EL (cell line): ENCODE results near the gene VWC2L.

Experiments
- DNase-seq: peaks from one replicate; pipeline ENCODE4 v3.0.0-alpha.2; 2016

Gene VWC2L

DNA sequence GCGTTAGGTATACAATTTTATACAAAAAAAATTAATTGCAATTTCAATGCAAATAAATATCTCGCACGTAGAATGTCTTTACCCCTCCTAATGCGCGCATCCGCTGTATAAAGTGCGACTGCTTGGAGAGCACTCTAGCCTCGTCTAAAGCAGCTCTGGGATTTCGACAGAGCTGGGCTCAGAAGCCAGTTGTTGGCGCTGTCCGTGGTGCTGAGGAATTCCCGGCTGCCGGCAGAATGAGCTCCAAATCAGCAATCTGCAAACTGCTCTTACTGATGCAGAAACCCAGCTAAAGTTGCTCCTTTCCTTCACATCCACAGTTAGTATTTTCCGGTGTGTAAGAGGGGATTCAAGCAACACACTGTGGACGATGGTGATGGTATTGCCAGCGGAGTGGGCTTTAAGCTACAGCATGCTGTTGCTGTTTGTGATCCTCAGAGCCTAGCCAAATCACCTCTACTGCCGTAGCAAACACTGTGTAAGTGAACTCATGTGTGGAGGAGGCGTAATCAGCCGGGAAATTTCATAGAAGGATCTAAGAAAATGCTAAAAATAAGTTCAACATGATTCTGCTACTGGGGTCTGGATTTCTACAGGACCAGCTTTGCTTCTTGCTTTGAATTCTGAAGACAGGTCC lies at the start of gene VWC2L:
VWC2L (plus strand) TSS at position 137 of the 637 bp plus-strand sequence. CDS start 3,140 bp downstream, outside the sequence.
- peak; percentile 80 for DNase-seq

DNA sequence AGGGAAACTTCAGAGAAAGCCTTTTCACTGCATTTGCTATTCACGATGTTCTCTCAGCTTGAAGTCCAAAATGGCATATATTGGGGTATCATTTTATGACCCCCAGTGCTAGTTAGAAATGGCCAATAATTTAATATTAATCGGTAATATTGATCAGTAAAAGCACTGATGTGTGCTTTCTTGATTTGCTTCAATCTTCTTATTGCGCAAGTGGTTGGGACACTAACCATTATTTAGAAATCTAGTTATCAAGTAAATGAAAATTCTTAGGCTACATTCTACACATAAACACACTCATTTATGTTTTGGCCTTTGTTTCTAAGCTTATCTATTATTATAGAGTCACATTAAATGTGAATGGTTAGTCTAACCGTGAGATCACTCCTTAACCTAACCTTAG lies 49.7 kb upstream of the VWC2L start:
- DNase-seq = no peak

DNA sequence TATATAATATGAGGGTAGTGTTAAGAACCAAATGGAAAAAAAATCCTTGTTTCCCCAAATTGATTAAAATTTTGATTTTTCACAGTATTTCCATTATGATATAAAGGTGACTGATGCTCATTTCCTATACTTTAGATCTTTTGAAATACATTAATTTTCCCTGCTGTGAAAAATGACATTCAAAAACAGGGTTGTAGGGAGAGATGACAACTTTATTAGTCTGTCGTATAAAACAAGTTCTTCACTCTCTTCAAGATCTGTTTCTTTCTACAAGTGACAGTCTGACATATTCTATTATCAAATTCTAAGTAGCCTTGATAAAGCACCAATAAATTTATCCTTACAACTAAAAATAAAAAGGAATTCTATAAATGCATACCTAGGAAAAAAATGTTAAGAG lies 45.3 kb upstream of the VWC2L start:
- DNase-seq = no peak

DNA sequence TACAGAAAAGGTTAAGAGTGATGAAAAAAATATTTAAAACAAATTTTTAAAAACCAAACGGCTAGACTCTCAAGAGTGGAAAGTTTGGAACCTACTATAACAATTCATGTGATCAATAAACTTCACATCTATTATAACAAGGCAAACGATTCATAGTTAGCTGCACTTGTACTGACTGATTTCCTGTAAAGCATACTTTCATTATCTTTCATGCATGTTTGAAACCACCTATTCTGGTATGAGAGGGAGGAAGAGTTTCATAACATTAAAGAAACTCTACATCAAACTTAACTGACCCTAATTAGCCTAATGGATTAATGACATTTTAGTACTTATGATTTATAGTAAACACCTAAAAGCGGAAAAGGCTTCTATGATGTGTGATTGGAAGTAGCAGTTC lies 43.7 kb upstream of the VWC2L start:
- no peak for DNase-seq

DNA sequence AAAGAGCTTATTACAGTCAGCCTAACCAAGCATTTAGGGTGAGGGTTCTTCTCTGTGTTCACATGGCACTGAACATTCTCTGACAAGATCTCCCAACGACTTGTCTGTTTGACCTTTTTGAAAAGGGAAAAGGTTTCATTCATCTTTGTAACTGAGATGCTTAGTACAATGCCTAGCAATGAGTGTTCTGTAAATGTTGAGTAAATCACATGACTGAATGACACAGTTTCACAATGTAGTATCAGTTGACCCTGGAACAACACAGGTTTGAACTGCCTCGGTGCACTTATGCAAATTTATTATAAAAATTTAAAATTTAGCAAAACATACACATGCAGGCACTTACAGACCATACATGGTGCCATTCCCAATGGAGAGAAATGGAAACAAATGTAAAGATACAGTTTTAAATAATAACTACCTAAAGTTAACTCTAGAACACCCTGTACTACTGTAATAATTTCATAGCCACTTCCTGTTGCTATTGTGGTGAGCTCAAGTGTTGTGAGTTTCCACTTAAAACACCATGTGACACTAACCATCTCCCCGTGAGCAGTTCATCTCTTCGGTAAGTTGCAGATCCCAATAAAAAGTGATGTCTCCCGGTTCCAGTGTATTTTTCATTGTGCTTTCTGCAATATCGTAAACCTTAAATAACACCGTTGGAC lies 34.1 kb upstream of the VWC2L start:
- no peak for DNase-seq

DNA sequence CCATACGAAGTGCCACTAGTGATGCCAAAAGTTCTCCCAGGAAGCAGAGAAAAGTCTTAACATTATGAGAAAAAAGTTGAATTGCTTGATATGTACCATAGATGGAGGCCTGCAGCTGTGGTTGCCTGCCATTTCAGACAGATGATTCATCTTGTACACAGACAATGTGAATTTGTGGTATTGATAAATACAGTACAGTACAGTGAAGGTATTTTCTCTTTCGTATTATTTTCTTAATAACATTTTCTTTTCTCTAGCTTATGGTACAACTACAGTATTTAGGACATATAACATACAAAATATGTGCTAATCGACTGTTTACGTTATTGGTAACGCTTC lies 33.6 kb upstream of the VWC2L start:
- peak; percentile 59 for DNase-seq

GRCh38 chr2:214378455-214379103 lies 32.3 kb upstream of the VWC2L start:
- no peak for DNase-seq

DNA sequence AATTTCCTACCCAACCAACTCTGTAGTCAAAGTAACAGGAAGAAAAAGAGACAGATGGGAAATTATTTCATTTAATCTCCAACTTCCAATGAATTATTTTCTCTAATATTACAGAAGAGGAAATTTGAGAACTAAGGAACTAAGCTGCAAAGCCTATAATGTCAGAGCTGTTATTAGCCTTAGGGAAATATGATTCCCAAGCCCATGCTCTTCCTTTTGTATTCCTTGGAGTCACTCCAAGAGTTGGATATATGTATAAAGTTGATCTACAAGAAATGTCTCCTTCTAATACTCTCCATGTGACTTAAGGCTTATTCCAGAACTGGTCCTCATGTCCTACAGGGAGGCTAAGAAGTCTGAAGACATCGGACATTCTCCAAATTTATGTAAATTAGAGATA lies 31.6 kb upstream of the VWC2L start:
- peak; percentile 7 for DNase-seq

DNA sequence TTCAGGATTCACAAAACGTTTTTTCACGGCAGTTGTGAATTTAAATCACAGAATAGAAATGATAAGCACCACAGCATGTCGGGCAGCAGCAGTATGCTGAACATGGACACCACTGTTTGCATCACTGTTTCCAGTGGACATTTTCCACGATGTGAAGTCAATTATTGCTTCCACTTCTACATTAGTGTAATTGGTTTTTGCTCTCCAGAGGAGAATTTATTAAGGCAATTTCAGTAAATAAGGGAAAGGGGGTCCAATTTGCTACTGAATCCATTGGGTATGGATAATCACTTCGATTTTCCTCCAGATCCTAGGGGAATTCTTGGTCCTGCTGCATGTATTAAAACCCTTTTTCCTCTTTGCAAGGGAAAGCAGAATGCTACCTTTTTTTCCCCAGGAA lies 30.2 kb upstream of the VWC2L start:
- DNase-seq = no peak

- DNase-seq = no peak
Measured at GRCh38 chr2:214382229-214382628, 28.6 kb upstream of the VWC2L start.

DNA sequence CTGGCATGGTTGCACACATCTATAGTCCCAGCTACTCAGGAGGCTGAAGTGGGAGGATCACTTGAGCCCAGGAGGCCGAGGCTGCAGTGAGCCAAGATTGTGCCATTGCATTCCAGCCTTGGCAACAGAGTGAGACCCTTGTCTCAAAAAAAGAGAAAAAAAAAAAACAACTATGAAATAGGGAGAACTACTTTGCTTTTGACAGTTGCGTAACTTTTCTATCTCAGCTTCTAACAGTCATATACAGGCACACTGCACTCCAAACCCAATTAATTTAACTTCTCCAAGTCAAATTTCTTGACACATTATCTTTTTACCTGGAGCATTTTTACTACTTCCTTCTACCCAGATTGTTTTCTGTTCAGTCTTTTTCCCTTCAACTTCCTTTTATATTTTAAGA lies 24.1 kb upstream of the VWC2L start:
- DNase-seq = no peak

DNA sequence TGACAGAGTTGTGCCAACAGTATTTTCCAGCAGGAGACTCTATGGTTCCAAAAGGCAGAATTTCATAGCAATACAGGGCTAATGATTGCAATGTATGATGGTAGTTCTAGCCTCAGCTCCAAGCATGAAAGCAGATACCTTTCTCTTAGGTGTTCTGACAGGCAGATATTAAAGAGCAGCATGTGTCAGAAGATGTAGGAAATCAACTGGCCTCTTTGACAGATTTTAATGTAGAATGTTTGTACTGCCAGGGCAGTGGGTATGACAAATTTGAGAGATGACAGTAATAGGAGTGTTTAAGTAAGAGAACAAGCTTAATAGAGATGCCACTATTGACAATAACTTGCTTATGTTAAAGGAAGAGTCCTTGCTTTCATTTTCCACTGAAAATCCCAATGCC lies 21.5 kb upstream of the VWC2L start:
- DNase-seq = no peak

- no peak for DNase-seq
Measured at GRCh38 chr2:214393796-214394195, 17.1 kb upstream of the VWC2L start.

GRCh38 chr2:214395040-214395439 lies 15.8 kb upstream of the VWC2L start:
- no peak for DNase-seq

DNA sequence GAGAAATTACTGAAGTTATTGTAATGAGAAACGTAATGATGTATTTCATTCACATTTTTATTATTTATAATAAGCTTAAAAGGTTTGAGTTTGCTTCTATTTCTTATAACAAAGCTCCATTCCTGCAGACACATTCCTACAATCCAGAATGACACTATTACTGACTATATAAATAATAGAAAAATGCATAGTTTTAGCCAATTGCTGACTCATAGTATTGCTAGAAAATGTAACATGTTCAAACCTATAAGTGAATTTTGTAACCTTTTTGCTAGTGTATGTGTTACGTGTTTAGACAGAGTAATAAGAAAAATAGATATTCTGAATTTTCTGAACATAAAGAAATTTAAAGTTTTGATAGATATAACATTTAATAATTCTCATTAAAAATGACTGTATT lies 9.3 kb upstream of the VWC2L start:
- DNase-seq = peak; percentile 13

GRCh38 chr2:214410128-214410775 lies 602 bp upstream of the VWC2L start:
- peak; percentile 8 for DNase-seq

DNA sequence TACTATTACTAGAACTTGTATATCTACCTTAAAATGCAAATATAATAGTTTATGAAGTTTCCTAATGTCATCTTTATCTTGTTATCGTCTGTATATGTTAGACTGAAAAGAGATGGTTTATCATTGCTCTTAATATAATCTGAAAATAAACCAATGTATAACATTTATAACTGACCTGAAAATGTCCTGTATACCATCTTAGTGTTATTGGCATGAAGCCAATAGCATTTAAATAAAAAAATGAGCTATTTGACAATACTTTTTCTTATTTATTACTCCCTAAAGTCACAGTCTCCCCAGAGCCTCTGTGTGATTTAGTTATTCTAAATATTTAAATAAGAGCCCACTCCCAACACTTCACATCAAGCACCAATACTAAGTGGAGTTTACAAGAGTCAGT lies 1.8 kb downstream of the VWC2L start:
- no peak for DNase-seq

DNA sequence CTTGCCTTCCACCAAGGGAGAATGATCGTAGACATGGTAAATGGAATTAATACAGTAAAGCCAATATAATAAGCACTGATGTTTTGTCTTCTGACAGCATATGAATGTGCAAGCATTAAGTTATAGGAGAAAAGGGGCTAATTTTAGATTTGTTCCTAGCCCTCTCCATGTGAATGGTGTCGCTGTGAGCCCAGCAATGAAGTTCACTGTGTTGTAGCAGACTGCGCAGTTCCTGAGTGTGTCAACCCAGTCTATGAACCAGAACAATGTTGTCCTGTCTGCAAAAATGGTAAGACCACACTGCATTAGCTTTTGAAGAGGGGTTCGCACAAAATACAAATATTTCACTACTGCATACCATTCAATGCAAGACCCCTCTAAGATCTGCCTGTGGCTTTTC lies 25.6 kb downstream of the VWC2L start:
- no peak for DNase-seq

GRCh38 chr2:214450118-214450894 lies 39.5 kb downstream of the VWC2L start:
- DNase-seq = no peak

DNA sequence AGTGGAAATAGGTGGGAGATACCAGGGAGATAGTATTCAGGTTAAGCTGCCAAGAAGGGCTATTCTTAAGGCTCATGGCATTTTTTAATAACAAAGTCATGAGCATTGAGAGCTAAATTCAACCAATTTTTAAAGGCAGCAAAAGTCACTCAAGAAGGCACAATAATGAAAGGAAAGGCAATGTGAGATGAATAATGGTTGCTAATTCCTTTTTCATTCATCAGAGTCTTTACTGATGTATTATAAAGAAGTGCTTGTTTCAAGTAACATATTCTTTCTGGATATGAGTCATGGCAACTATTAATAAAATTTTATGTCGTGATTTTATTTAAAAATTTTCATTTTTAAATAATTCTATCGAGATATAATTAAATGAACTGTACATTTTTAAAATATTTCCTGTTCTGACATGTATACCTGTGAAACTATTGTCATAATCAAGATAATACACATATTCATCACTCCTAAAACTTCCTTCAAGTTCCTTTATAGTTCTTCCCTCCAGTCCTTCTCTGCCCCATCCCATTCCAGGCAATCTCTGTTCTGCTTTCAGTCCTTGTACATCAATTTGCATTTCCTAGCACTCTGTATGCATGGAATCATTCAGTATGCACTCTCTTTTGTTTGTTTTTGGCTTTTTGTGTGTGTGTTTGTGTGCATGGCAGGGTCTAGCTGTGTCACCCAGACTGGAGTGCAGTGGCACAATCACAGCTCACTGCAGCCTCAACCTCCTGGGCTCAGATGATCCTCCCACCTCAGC lies 40.8 kb downstream of the VWC2L start:
- no peak for DNase-seq

DNA sequence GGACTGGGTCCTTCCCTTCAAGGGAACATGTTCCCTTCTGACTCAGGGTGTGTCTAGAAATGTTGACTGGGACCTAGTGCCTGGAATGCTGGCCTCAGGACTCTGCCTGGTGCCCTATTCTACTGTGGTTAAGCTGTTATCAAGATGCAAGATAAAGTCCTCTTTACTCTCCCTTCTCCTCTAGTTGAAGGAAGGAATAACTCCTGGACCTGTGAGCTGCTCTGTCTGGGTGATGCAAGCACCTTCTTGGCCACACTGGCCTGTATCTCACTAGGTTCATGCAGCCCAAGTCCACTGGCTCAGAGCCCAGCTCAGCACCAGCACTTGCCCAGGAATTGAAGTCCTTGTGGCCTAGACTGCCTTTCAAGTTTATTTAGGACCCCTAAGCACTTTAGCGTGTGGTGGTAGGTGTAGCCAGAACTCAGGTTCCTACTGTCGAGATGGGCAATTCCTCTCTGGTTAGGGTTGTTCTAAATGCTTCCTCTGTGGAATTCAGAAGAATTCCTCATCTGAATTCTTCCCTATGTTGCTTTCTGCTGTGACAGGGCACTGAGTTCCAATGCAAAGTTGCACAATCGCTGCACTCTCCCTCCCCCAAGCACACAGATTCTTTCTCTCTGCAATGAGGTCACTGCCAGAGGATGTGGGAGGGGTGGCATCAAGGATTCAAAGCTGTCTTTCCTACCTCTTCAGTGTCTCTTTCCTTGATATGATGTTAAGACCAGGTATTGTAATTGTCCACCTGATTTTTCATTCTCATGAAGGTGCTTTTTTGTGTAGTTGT lies 54.7 kb downstream of the VWC2L start:
- peak; percentile 91 for DNase-seq

GRCh38 chr2:214469728-214470127 lies 58.9 kb downstream of the VWC2L start:
- no peak for DNase-seq
